Activated CD4-positive, alpha-beta T cell treated with anti-CD3 and anti-CD28 coated beads for 36 hours (primary cell): ENCODE results near the gene SPSB1. TPM values are rescaled to one million over a fixed set of nuclear protein-coding genes. Genes with fewer than 3 reads are reported as not detected.

ENCODE experiments used
- ATAC-seq: fragments of 200-7000 bp; cut with Tn5 transposase; one replicate; pipeline ENCODE4 v1.10.0; 2021; ENCODE audit warnings: mild to moderate bottlenecking, moderate library complexity
- CTCF ChIA-PET: fragments of 350-600 bp; sonication (Branson Sonifier 250); formaldehyde crosslinking; loops from one replicate; lab custom pipeline; 2021; ENCODE audit warnings: antibody characterized with exemption; lab: Charles Lee
- POLR2A ChIA-PET: fragments of 350-600 bp; sonication (Branson Sonifier 250); formaldehyde crosslinking; loops from one replicate; lab custom pipeline; 2021; ENCODE audit warnings: antibody characterized with exemption, inconsistent platforms; lab: Charles Lee
- DNase-seq: peaks from one replicate; pipeline ENCODE4 v3.0.0-alpha.2; 2020
- H3K27ac Mint-ChIP-seq: one replicate; pipeline ENCODE4 v1.8.0; 2021; ENCODE audit warnings: mixed read lengths
- H3K27me3 Mint-ChIP-seq: one replicate; pipeline ENCODE4 v1.8.0; 2021; ENCODE audit warnings: mixed read lengths
- H3K36me3 Mint-ChIP-seq: one replicate; pipeline ENCODE4 v1.8.0; 2021; ENCODE audit warnings: low read depth, mixed read lengths
- H3K4me1 Mint-ChIP-seq: one replicate; pipeline ENCODE4 v1.8.0; 2021; ENCODE audit warnings: mixed read lengths
- H3K4me3 Mint-ChIP-seq: one replicate; pipeline ENCODE4 v1.8.0; 2021; ENCODE audit warnings: mild to moderate bottlenecking, moderate library complexity, mixed read lengths
- H3K9me3 Mint-ChIP-seq: one replicate; pipeline ENCODE4 v1.8.0; 2021; ENCODE audit warnings: low read depth, mixed read lengths
- intact Hi-C, 2 experiments: fragments of 100-400 bp; cut with DNase I in 1 of 2; cut with micrococcal nuclease in 1 of 2; formaldehyde crosslinking; loops; one replicate each; pipeline versions ENCODE4 v1.14.2 to v1.15.1; 2022 to 2024; cut with DNase I, micrococcal nuclease
- total RNA-seq, 2 experiments: library from RNA; stranded (reverse); gene quantifications; one replicate each; pipeline ENCODE4 v1.2.3, GENCODE V29; 2021

SPSB1 gene
- total RNA-seq, 2 experiments from 2014 or later: 5.7 to 6.8 TPM

GRCh38 chr1:9302745-9303524 is 10.2 kb downstream of the SPSB1 start:
- ATAC-seq (no peak), DNase-seq (no peak)
- intact Hi-C loops: no loop called here
- CTCF ChIA-PET: interaction anchor here (0.6 kb wide), 1 partner anchor 268 kb away, joined by 3 read pairs; no protein-coding TSS in a partner anchor
- H3K9me3 Mint-ChIP-seq: no peaks in the 10 kb centered on the region
- POLR2A ChIA-PET: no interaction called here
- H3K27ac Mint-ChIP-seq: no peak overlapping the region
- H3K4me1 Mint-ChIP-seq: peaks cover 11% of the 10 kb centered on the region
- H3K4me3 Mint-ChIP-seq: no peak overlapping the region
- no peaks in the 10 kb centered on the region for H3K36me3 Mint-ChIP-seq
- H3K27me3 Mint-ChIP-seq: no peaks in the 10 kb centered on the region

- no peak for ATAC-seq
- H3K27ac Mint-ChIP-seq: no peak overlapping the region
- DNase-seq: no peak
- intact Hi-C loops: no loop called here
- no peak overlapping the region for H3K4me3 Mint-ChIP-seq
- no peaks in the 10 kb centered on the region for H3K27me3 Mint-ChIP-seq
- CTCF ChIA-PET: interaction anchor here (0.7 to 1.1 kb wide), 2 partner anchors 15 to 103 kb away, joined by 3 to 4 read pairs; no protein-coding TSS in a partner anchor
- no peaks in the 10 kb centered on the region for H3K9me3 Mint-ChIP-seq
- POLR2A ChIA-PET: no interaction called here
- peaks cover 11% of the 10 kb centered on the region for H3K4me1 Mint-ChIP-seq
- H3K36me3 Mint-ChIP-seq: no peaks in the 10 kb centered on the region
Measured at GRCh38 chr1:9303916-9304315, 11.2 kb downstream of the SPSB1 start.

- H3K27ac Mint-ChIP-seq: no peak overlapping the region
- ATAC-seq: no peak
- POLR2A ChIA-PET: no interaction called here
Measured at GRCh38 chr1:9305216-9305615, 12.5 kb downstream of the SPSB1 start.

GRCh38 chr1:9306006-9306405 is 13.3 kb downstream of the SPSB1 start:
- CTCF ChIA-PET: interaction anchor here (0.8 kb wide), 1 partner anchor 751 kb away, joined by 3 read pairs; no protein-coding TSS in a partner anchor
- no peaks in the 10 kb centered on the region for H3K9me3 Mint-ChIP-seq
- POLR2A ChIA-PET: interaction anchor here (0.7 kb wide), 1 partner anchor 9 kb away, joined by 6 read pairs; no protein-coding TSS in a partner anchor
- no peaks in the 10 kb centered on the region for H3K27me3 Mint-ChIP-seq
- no peaks in the 10 kb centered on the region for H3K36me3 Mint-ChIP-seq
- no peak for DNase-seq
- H3K4me3 Mint-ChIP-seq: no peak overlapping the region
- H3K27ac Mint-ChIP-seq: no peak overlapping the region
- no peak for ATAC-seq
- H3K4me1 Mint-ChIP-seq: peaks cover 7% of the 10 kb centered on the region
- intact Hi-C loops: no loop called here

More at GRCh38 chr1:9305216-9305615, 12.5 kb downstream of the SPSB1 start:
- no peak overlapping the region for H3K4me3 Mint-ChIP-seq
- intact Hi-C loops: no loop called here
- no peaks in the 10 kb centered on the region for H3K9me3 Mint-ChIP-seq
- CTCF ChIA-PET: interaction anchor here (0.8 to 1.5 kb wide), 3 partner anchors 21 to 750 kb away, joined by 3 to 5 read pairs (median 3); no protein-coding TSS in a partner anchor
- no peaks in the 10 kb centered on the region for H3K36me3 Mint-ChIP-seq
- no peak for DNase-seq
- peaks cover 11% of the 10 kb centered on the region for H3K4me1 Mint-ChIP-seq
- no peaks in the 10 kb centered on the region for H3K27me3 Mint-ChIP-seq

- H3K4me3 Mint-ChIP-seq: no peak overlapping the region
- H3K27me3 Mint-ChIP-seq: no peaks in the 10 kb centered on the region
- ChIA-PET CTCF (interaction anchor here (0.6 kb wide), 1 partner anchor 40 kb away, joined by 3 read pairs; no protein-coding TSS in a partner anchor), POLR2A (no interaction called here)
- ATAC-seq (no peak), DNase-seq (no peak)
- H3K9me3 Mint-ChIP-seq: no peaks in the 10 kb centered on the region
- no peak overlapping the region for H3K27ac Mint-ChIP-seq
- H3K36me3 Mint-ChIP-seq: no peaks in the 10 kb centered on the region
- peaks cover 7% of the 10 kb centered on the region for H3K4me1 Mint-ChIP-seq
- intact Hi-C loops: no loop called here
Measured at GRCh38 chr1:9307303-9307702, 14.6 kb downstream of the SPSB1 start.

- intact Hi-C loops: no loop called here
- H3K9me3 Mint-ChIP-seq: no peaks in the 10 kb centered on the region
- DNase-seq: no peak
- ATAC-seq: no peak
- POLR2A ChIA-PET: no interaction called here
- CTCF ChIA-PET: no interaction called here
- no peak overlapping the region for H3K27ac Mint-ChIP-seq
- H3K27me3 Mint-ChIP-seq: no peaks in the 10 kb centered on the region
- peaks cover 4% of the 10 kb centered on the region for H3K4me1 Mint-ChIP-seq
- no peak overlapping the region for H3K4me3 Mint-ChIP-seq
- no peaks in the 10 kb centered on the region for H3K36me3 Mint-ChIP-seq
Measured at GRCh38 chr1:9308236-9308785, 15.6 kb downstream of the SPSB1 start.

GRCh38 chr1:9309080-9309479 is 16.4 kb downstream of the SPSB1 start:
- H3K36me3 Mint-ChIP-seq: no peaks in the 10 kb centered on the region
- H3K27ac Mint-ChIP-seq: no peak overlapping the region
- no peaks in the 10 kb centered on the region for H3K27me3 Mint-ChIP-seq
- ATAC-seq (no peak), DNase-seq (no peak)
- no peaks in the 10 kb centered on the region for H3K9me3 Mint-ChIP-seq
- peaks cover 4% of the 10 kb centered on the region for H3K4me1 Mint-ChIP-seq
- POLR2A ChIA-PET: no interaction called here
- intact Hi-C loops: no loop called here
- CTCF ChIA-PET: no interaction called here
- no peak overlapping the region for H3K4me3 Mint-ChIP-seq

- intact Hi-C loops: no loop called here
- H3K4me3 Mint-ChIP-seq: no peak overlapping the region
Measured at GRCh38 chr1:9309991-9310390, 17.3 kb downstream of the SPSB1 start.

GRCh38 chr1:9311029-9311428 is 18.3 kb downstream of the SPSB1 start:
- peaks cover 20% of the 10 kb centered on the region for H3K4me1 Mint-ChIP-seq
- CTCF ChIA-PET: interaction anchor here (0.6 to 1.5 kb wide), 3 partner anchors 15 to 1469 kb away, joined by 3 to 4 read pairs (median 3); no protein-coding TSS in a partner anchor

More at GRCh38 chr1:9309991-9310390, 17.3 kb downstream of the SPSB1 start:
- CTCF ChIA-PET: interaction anchor here (0.7 to 1.5 kb wide), 4 partner anchors 14 to 181 kb away, joined by 3 to 4 read pairs (median 3); no protein-coding TSS in a partner anchor
- peaks cover 12% of the 10 kb centered on the region for H3K4me1 Mint-ChIP-seq
- ATAC-seq (no peak), DNase-seq (no peak)
- POLR2A ChIA-PET: no interaction called here
- no peaks in the 10 kb centered on the region for H3K36me3 Mint-ChIP-seq
- H3K27ac Mint-ChIP-seq: no peak overlapping the region
- H3K27me3 Mint-ChIP-seq: no peaks in the 10 kb centered on the region
- H3K9me3 Mint-ChIP-seq: no peaks in the 10 kb centered on the region

GRCh38 chr1:9311479-9311878 is 18.8 kb downstream of the SPSB1 start:
- Mint-ChIP-seq H3K4me1 (peaks cover 23% of the 10 kb centered on the region), H3K36me3 (no peaks in the 10 kb centered on the region)
- intact Hi-C loops: no loop called here

More at GRCh38 chr1:9311029-9311428, 18.3 kb downstream of the SPSB1 start:
- no peak overlapping the region for H3K4me3 Mint-ChIP-seq
- no peak overlapping the region for H3K27ac Mint-ChIP-seq
- DNase-seq (no peak), ATAC-seq (no peak)
- no peaks in the 10 kb centered on the region for H3K27me3 Mint-ChIP-seq
- intact Hi-C loops: no loop called here
- POLR2A ChIA-PET: no interaction called here
- no peaks in the 10 kb centered on the region for H3K36me3 Mint-ChIP-seq
- H3K9me3 Mint-ChIP-seq: no peaks in the 10 kb centered on the region

GRCh38 chr1:9312168-9312720 is 19.6 kb downstream of the SPSB1 start:
- Mint-ChIP-seq H3K27ac (no peak overlapping the region), H3K4me1 (peaks cover 29% of the 10 kb centered on the region), H3K4me3 (no peak overlapping the region), H3K27me3 (no peaks in the 10 kb centered on the region), H3K36me3 (no peaks in the 10 kb centered on the region), H3K9me3 (no peaks in the 10 kb centered on the region)
- no peak for DNase-seq
- no peak for ATAC-seq
- ChIA-PET POLR2A (no interaction called here), CTCF (no interaction called here)
- intact Hi-C loops: no loop called here

More at GRCh38 chr1:9311479-9311878, 18.8 kb downstream of the SPSB1 start:
- CTCF ChIA-PET: no interaction called here
- Mint-ChIP-seq H3K27ac (no peak overlapping the region), H3K9me3 (no peaks in the 10 kb centered on the region), H3K4me3 (no peak overlapping the region), H3K27me3 (no peaks in the 10 kb centered on the region)
- POLR2A ChIA-PET: no interaction called here
- ATAC-seq (no peak), DNase-seq (no peak)
